ENCODE data around the gene CR1L.
"Not testable (repeated sequence)": the region's sequence is repeated elsewhere in the genome, so short reads cannot be mapped to it uniquely, and the experiment has no call there.

CR1L gene

GRCh38 chr1:207682872-207683434, 38.0 kb downstream of the CR1L start:
- DNase-seq (ENCODE audit: low spot score), result not testable (repeated sequence)

- not testable (repeated sequence) for DNase-seq (ENCODE audit: low spot score)
Observed at GRCh38 chr1:207690551-207690950, 45.6 kb downstream of the CR1L start.

GRCh38 chr1:207691010-207691409, 46.1 kb downstream of the CR1L start:
- DNase-seq (ENCODE audit: low spot score), result no peak

- DNase-seq (ENCODE audit: low spot score), result no peak
Observed at GRCh38 chr1:207691841-207692240, 46.9 kb downstream of the CR1L start.

GRCh38 chr1:207692291-207692690, 47.4 kb downstream of the CR1L start:
- not testable (repeated sequence) for DNase-seq (ENCODE audit: low spot score)

GRCh38 chr1:207695891-207696290, 51.0 kb downstream of the CR1L start:
- DNase-seq (ENCODE audit: low spot score), result no peak

- peak; percentile 78 for DNase-seq (ENCODE audit: low spot score)
Observed at GRCh38 chr1:207698822-207699483, 54.0 kb downstream of the CR1L start.

GRCh38 chr1:207702317-207702716, 57.4 kb downstream of the CR1L start:
- DNase-seq (ENCODE audit: low spot score), result no peak

- no peak for DNase-seq (ENCODE audit: low spot score)
Observed at GRCh38 chr1:207703712-207704111, 58.8 kb downstream of the CR1L start.

GRCh38 chr1:207708004-207708403, 63.1 kb downstream of the CR1L start:
- DNase-seq (ENCODE audit: low spot score), result not testable (repeated sequence)

GRCh38 chr1:207711285-207711684, 66.4 kb downstream of the CR1L start:
- DNase-seq (ENCODE audit: low spot score), result no peak

- DNase-seq (ENCODE audit: low spot score), result not testable (repeated sequence)
Observed at GRCh38 chr1:207712701-207713100, 67.8 kb downstream of the CR1L start.

- no peak for DNase-seq (ENCODE audit: low spot score)
Observed at GRCh38 chr1:207713529-207713928, 68.6 kb downstream of the CR1L start.

GRCh38 chr1:207719234-207719633, 74.3 kb downstream of the CR1L start:
- no peak for DNase-seq (ENCODE audit: low spot score)

GRCh38 chr1:207728200-207728858, 83.4 kb downstream of the CR1L start:
- DNase-seq (ENCODE audit: low spot score), result not testable (repeated sequence)

- DNase-seq (ENCODE audit: low spot score), result not testable (repeated sequence)
Observed at GRCh38 chr1:207737503-207738157, 92.7 kb downstream of the CR1L start.

- DNase-seq (ENCODE audit: low spot score), result not testable (repeated sequence)
Observed at GRCh38 chr1:207738158-207738659, 93.3 kb downstream of the CR1L start.

GRCh38 chr1:207740207-207740606, 95.3 kb downstream of the CR1L start:
- no peak for DNase-seq (ENCODE audit: low spot score)

GRCh38 chr1:207742850-207743555, 98.1 kb downstream of the CR1L start:
- no peak for DNase-seq (ENCODE audit: low spot score)

- DNase-seq (ENCODE audit: low spot score), result no peak
Observed at GRCh38 chr1:207744000-207744534, 99.1 kb downstream of the CR1L start.

- no peak for DNase-seq (ENCODE audit: low spot score)
Observed at GRCh38 chr1:207745285-207745684, 100.4 kb downstream of the CR1L start.
